ENCODE results near the gene RAPSN.

RAPSN gene

DNA sequence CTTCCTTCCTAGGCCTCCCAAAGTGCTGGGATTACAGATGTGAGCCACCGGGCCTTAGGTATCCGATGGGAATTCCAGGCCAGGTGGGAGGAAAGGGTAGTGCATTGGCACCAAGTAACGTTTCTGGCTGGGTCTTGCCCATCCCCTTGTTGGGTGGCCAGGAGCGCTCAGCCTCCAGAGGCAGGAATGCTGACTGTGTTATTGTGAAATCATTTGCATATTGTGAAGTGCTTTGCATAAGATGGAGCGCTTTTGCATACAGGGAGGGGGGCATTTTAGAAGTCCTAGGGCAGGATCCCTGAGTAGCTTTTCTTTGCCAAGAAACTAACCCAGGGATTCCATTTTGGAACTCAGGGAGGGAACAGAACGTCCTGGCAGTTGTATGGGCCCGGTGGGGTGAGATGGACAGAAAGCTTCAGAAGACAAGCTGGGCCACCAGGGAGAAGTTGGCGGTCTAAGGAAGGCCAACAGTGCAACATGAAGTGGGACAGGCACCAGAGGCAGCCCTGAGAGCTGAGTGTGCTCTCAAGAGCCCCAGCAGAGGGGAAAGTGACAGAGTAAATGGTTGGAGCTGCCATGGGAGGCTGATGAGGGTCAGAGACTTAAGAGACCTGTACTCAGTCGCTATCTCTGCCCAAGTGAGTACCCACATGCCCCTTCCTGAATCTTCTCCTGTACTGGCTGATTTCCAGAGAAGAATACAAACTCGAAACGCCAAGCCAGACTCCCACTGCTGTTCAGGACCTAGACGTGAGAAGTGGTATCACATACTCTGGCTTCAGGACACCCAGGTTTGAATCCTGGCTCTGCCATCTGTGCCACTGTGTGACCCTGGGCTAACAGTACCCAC, 41.8 kb downstream of the RAPSN start:
- DNase-seq, result peak; percentile 38

- no peak for DNase-seq
Measured at GRCh38 chr11:47403571-47403970, 45.4 kb downstream of the RAPSN start.

DNA sequence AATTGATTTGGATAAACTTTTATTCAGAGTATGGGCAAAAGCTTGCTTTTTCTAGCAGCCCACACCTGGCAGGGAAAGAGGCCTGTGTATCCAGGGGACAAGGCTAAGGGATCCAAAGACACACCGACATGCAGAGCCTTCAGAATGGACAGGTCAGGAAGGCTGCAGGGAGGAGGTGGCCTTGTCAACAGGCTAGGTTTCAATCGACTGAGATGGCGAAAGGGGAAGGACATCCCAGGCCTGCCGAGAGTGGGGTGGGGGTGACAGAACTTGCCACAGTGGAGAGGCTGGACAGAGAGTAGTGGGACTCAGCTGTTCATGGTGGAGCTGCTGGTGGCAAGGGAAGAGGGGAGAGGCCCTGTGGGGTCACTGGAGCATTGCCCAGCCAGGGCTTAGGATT, 45.8 kb downstream of the RAPSN start:
- DNase-seq, result no peak

GRCh38 chr11:47400768-47401279, 48.1 kb downstream of the RAPSN start:
- no peak for DNase-seq

GRCh38 chr11:47399860-47400767, 48.8 kb downstream of the RAPSN start:
- DNase-seq, result no peak

DNA sequence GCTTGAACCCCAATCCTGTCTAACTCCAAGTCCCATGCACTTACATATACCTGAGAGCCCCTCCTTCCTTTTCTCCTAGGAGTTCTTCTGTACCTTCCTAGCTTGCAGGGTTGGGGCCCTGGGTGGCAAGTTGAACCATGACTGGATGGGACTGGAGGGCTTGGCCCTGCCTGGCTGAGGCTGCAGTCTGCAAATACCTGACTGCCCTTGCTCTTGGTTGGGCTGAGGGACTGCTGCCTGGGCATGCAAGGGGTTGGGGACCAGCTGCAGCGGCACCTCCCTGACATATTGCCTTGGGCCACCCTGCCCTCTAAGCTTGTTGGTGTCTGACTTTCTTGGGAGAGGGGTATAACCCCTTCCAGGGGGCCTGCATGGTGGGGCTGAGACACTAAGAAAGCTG, 50.4 kb downstream of the RAPSN start:
- no peak for DNase-seq

DNA sequence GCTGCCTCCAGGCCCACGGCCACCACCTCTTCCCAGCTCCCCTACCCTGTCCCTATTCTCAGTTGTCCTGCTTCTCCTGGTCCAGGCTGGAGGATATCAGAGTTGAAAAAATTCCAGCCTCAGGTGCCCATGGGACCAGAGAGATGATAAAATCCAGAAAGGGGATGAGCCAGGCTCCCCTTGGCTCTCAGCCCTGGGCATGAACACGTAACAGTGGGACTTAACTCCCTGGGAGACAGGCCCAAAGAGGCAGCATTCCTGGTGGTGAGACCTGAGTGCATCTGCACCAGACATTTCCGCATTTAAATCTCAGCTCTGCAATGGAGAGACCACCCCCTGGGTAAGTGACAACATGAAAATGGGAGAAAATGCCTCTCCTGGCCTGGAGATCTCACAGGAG, 50.9 kb downstream of the RAPSN start:
- DNase-seq, result no peak

DNA sequence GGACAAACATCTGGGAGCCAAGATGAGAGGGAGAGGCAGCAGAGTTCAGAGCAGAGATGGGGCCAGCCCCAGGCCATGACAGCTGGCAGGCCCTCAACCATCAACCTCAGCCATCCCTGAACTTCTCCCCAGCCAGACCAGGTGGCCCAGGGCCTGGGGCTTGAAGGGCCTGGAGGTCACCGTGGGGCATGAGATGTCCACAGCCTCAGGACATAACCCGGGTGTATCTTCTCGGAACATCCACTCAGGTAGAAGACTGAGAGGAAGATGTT, 53.0 kb downstream of the RAPSN start:
- DNase-seq, result no peak

DNA sequence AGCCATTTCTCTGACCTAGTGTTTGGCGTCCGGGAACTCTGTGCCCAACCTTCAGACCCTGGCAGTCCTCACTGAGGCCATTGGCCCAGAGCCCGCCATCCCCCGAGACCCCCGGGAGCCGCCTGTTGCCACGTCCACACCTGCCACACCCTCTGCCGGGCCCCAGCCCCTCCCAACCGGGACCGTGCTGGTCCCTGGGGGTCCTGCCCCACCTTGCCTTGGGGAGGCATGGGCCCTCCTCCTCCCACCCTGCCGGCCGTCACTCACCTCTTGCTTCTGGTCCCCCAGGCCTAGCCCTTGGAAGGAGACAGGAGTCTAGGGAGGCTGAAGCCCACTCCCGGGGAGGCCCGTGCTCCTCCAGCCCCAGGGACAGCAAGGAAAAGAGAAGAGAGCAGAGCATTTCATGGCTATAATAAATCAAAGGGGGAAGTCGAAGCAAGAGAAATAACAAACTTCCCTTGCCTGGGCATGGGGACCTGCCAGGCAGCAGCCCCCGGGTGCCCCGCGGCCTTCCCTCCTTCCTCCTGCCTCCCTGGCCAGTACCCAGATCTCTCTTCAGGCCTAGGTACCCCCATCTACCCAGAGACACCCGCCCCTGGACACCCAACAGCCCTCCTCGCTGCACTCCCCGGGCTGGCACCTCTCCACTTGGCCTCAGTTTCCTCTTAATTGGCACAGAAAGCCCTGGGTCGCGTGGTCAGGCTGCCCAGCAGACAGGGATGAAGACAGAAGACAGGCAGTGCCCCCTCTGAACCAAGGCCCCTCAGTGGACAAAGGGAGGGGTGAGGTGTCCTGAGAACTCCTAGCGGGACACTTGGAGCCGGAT, 53.5 kb downstream of the RAPSN start:
- peak; percentile 31 for DNase-seq

DNA sequence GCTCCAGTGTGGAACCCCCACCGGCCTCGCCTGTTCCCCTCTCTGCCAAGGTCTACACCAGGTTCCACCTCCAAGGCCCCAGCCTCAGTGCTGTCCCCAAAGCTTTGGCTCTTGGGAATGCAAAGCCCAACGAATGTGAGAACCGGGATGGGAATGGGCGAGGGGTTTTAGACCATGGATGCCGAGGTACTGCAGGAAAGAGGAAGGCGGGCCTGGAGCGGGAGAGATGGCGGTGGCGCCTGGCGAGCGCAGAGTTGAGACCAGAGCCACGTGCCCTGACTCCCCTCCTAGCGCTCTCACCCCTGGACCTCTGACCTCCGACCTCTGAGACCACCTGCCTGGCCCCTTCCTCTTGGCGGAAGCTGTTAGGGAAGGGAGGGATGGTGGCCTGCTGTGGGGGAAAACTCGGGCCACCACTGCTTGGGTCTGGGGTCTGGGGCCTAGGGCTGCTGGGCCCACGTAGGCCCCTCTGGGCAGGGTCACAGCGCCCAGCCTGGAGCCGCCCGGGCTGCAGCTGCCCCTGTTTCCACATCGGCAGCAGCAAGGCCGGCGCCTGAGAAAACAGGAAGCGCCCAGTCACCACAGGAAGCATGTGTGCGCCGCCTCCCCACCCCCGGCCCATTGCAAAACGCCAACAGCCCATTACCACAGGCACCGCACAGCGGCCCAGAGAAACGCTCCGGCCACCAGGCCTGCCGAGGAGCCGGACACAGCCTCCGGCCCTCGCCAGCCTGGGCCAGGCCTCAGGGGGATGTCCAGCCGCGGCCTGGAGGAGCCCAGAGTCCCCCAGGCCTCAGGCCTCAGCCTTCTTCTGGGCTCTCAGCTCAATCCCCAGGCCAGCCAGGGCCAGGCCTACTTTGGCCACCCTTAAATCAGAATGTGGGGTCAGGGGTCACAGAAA, 54.4 kb downstream of the RAPSN start:
- DNase-seq, result peak; percentile 91

DNA sequence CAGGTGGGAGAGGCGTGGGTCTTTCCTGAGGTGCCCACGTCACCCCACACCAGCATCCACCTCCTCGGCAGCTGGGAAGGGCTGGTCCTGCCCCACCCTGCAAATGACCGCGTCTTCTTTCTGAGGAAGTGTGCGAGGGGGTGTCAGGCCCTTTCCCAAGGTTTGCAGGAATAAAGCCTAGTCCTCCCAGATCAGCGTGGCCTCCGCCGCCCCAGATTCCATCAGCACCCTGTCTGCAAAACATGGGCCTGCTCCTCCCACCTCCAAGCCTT, 55.0 kb downstream of the RAPSN start:
- DNase-seq, result peak; percentile 52

DNA sequence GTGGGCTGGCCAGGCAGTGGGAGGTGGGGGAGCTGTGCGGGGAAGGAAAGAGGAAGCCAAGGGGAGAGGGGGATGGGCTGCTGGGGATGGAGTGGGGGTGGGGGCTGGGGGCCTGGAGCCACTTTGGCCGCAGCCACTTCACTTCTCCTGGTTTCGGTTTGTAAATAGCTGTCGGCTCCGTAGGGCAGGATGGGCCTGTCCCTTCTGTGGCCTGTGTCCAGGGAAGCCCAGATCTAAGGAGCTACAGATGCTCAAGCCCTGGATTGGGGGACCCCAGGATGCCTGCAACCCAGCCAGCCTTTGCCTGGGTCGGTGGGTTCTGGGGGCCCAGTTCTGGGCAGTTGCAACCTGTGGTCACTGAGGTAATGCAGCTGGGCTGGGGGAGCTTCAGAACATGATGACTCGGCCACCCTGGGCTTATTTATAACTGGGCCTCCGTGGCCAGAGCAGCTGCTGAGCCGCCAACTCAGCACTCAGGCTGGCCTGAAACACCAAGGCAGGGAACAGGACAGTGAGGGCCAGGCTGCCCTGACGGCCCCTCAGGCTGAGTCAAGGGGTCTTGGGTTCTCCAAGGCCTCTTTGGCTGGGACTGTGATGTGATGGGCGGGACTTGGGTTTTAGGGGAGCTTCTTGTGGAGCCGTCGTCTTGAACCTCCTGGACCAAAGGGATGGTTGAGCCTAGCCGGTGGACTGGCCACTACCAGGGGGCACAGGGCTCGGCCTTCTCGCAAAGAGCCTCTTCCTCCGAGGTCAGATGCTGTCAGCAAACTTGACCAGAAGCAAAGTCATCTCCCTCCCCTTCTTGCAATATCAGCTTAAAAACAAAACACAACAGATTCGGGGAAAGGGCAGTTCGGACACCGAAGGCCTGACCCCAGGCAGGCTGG, 55.5 kb downstream of the RAPSN start:
- DNase-seq, result peak; percentile 86

- peak; percentile 45 for DNase-seq
Measured at GRCh38 chr11:47392546-47393162, 56.3 kb downstream of the RAPSN start.

- no peak for DNase-seq
Measured at GRCh38 chr11:47391711-47392432, 57.1 kb downstream of the RAPSN start.

- peak; percentile 92 for DNase-seq
Measured at GRCh38 chr11:47391077-47391583, 57.8 kb downstream of the RAPSN start.

- DNase-seq, result no peak
Measured at GRCh38 chr11:47390422-47390760, 58.5 kb downstream of the RAPSN start.

DNA sequence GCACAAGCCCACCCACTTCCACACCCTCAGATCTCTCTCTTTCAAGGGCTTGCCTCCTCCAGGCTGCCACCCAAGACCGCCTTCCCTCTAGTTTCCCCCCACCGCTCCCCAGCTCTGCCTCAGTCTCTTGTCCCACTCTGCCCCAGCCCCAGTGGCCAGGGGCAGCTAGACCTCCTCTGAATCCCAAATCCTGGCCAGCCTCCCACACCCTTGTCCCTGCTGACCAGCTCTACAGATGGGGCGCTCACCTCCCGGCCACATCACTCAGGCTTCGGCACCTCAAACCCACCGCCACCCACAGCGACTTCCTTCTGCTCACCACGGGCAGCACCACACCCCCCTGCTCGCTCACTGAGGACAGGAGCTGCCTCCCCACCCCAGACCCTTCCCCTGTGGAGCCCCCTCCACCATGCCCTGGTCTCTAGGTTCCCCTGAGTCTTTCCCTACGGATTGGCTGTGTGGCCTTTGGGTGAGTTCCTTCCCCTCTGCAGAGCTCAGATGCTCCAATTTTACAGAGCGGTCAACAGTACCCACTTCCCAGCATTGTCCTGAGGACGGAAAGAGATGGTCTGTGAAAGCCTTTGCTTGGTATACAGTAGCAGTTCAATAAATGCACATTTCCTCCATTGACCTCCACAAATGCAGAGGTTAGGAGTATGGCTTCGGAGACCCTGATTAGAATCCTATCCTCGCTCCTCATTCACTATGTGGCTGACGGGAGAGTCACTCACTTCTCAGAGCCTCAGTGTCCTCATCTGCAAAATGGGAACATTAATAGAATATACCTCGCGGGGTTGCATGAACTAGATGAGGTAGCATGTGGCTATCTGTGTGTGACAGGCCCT, 59.1 kb downstream of the RAPSN start:
- DNase-seq, result no peak

DNA sequence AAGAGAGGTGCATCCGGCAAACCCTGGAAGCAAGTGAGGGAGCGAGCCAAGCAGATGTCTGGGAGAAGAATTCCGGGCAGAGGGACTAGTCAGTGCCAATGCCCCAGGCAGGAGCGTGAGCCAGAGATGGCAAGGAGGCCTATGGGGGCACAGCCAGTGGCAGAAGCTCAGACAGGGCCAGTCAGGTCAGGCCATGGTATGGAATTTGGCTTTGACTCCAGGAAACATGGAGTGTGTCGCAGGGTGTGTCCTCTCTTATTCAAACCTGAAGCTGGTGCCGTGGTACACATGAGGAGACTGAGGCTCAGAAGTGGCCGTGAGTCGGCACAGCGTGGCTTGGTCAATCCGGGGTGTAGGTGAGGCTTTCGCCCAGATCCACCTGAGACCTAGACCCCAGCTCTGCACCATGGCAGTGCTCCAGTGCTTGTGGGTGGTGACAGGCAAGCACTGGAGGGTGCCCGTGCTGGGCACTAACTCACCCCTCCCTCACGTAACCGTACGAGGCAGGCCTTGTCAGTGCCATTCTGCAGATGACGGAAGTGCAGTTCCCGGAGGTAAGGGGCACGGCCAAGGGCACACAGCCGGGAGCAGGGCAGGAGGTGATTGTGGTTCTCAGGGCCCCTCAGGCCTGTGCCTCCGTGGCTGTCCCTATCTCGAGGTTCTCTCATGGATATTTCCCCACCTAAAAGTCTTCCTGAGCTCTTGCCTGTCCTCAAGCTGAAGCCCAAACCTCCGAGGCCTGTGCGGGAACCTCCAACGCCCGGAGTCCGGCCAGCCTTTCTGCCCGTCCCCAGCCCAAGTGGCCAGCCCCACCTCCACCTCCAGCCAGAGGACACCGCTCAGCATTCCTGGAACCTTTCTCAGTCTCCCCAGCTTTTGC, 60.0 kb downstream of the RAPSN start:
- no peak for DNase-seq
